HL-60 (cell line): Measurements from ENCODE around the gene JAK3.

ENCODE experiments used
- DNase-seq, 2 experiments: peaks; one replicate each; pipeline ENCODE4 v3.0.0-alpha.2; 2010 to 2020; ENCODE audit warnings: low read depth in 1 of 2, low spot score in 1 of 2
- H3K27ac ChIP-seq: fragments of 250-450 bp; sonication (Bioruptor Pico); replicated peaks from 2 replicates; pipeline ENCODE4 v1.5.1; 2020; ENCODE audit warnings: mild to moderate bottlenecking, moderate library complexity
- H3K27me3 ChIP-seq: fragments of 250-450 bp; sonication (Bioruptor Pico); 2 replicates; pipeline ENCODE4 v1.5.1; 2021; ENCODE audit warnings: mild to moderate bottlenecking, moderate library complexity; ENCODE audit not compliant: insufficient read depth, poor library complexity, severe bottlenecking
- H3K4me3 ChIP-seq: replicated peaks from 2 replicates; pipeline ENCODE4 v1.5.1; 2011; ENCODE audit warnings: mild to moderate bottlenecking, control low read depth, low read length; ENCODE audit not compliant: insufficient read depth
- CTCF ChIP-seq: IDR thresholded peaks from one replicate; pipeline ENCODE4 v1.5.1; 2011; ENCODE audit warnings: low read length, control low read depth, inconsistent platforms; ENCODE audit not compliant: insufficient read depth
- GABPA ChIP-seq: IDR thresholded peaks from 2 replicates; pipeline ENCODE4 v1.6.1; 2012; ENCODE audit warnings: low read depth
- POLR2AphosphoS5 ChIP-seq: IDR thresholded peaks from 2 replicates; pipeline ENCODE4 v1.6.1; 2012; ENCODE audit warnings: low read depth
- SPI1 ChIP-seq: IDR thresholded peaks from 2 replicates; pipeline ENCODE4 v1.6.1; 2012; ENCODE audit warnings: low read depth, mild to moderate bottlenecking, borderline replicate concordance
- TF ChIP-seq, protein P1 (sequence below): IDR thresholded peaks from 2 replicates; pipeline ENCODE4 v1.6.1; 2012; ENCODE audit warnings: low read depth; ENCODE audit not compliant: insufficient replicate concordance

Gene JAK3

DNA sequence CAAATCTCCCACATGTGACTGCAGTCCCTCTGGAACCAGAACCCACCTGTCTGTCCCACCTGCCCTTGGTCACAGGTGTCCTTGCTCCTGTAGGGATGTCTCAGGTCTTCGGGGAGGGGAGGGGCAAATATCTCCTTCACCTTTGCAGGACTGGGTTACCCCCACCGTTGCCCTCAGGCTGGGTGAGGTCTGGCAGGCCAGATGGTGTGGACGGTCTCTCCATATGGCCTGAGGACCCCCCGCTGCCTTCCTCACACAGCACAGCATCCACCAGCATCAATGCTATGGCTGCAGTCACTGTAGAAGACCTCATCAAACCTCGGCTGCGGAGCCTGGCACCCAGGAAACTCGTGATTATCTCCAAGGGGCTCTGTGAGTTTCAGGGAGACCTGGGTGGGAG is 33.9 kb upstream of the JAK3 start:
- no peaks in the 10 kb centered on the region for H3K27me3 ChIP-seq
- no peak for DNase-seq
- no peak overlapping the region for H3K27ac ChIP-seq
- TF ChIP-seq SPI1 (no peak), GABPA (no peak), POLR2AphosphoS5 (no peak), CTCF (no peak)
- TF ChIP-seq, protein P1, sequence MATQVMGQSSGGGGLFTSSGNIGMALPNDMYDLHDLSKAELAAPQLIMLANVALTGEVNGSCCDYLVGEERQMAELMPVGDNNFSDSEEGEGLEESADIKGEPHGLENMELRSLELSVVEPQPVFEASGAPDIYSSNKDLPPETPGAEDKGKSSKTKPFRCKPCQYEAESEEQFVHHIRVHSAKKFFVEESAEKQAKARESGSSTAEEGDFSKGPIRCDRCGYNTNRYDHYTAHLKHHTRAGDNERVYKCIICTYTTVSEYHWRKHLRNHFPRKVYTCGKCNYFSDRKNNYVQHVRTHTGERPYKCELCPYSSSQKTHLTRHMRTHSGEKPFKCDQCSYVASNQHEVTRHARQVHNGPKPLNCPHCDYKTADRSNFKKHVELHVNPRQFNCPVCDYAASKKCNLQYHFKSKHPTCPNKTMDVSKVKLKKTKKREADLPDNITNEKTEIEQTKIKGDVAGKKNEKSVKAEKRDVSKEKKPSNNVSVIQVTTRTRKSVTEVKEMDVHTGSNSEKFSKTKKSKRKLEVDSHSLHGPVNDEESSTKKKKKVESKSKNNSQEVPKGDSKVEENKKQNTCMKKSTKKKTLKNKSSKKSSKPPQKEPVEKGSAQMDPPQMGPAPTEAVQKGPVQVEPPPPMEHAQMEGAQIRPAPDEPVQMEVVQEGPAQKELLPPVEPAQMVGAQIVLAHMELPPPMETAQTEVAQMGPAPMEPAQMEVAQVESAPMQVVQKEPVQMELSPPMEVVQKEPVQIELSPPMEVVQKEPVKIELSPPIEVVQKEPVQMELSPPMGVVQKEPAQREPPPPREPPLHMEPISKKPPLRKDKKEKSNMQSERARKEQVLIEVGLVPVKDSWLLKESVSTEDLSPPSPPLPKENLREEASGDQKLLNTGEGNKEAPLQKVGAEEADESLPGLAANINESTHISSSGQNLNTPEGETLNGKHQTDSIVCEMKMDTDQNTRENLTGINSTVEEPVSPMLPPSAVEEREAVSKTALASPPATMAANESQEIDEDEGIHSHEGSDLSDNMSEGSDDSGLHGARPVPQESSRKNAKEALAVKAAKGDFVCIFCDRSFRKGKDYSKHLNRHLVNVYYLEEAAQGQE: no peak
- H3K4me3 ChIP-seq: no peak overlapping the region

GRCh38 chr19:17879466-17879865 is 31.7 kb upstream of the JAK3 start:
- no peak overlapping the region for H3K4me3 ChIP-seq
- no peak for DNase-seq
- peaks cover under 1% of the 10 kb centered on the region for H3K27me3 ChIP-seq
- no peak overlapping the region for H3K27ac ChIP-seq
- TF ChIP-seq, protein P1: no peak

DNA sequence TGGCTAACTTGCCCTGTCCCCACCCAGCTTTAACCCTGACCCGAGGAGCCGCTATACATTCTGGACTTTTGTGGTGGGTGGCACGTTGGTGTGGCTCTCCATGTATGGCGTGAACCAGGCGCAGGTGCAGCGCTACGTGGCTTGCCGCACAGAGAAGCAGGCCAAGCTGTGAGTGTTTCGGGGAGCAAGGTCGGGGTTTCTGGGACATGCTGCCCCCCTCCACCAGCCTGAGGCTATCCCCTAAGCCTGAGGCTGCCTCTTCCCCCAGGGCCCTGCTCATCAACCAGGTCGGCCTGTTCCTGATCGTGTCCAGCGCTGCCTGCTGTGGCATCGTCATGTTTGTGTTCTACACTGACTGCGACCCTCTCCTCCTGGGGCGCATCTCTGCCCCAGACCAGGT is 29.9 kb upstream of the JAK3 start:
- Histone ChIP-seq H3K27ac (no peak overlapping the region), H3K27me3 (peaks cover 11% of the 10 kb centered on the region), H3K4me3 (no peak overlapping the region)
- TF ChIP-seq CTCF: no peak
- TF ChIP-seq, protein P1: no peak
- no peak for TF ChIP-seq GABPA
- no peak for TF ChIP-seq POLR2AphosphoS5
- TF ChIP-seq SPI1: no peak
- DNase-seq: no peak

DNA sequence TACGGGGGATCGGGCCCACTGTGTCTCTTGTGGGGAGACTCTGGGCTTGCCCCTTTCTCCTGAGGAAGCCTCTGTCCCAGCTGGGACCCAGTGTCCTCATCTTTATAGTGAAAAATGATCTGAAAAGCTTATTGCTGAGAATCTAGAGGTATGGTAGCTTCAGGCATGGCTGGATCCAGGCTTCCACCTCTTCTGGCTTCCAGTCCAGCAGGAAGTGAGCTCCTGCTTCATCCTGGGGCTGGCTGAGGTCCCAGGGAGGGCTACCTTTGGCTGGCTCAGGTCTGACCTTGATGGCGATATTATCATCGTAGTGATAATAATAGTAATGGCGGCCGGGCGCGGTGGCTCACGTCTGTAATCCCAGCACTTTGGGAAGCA is 27.0 kb upstream of the JAK3 start:
- TF ChIP-seq POLR2AphosphoS5: no peak
- TF ChIP-seq CTCF: no peak
- no peak for TF ChIP-seq SPI1
- TF ChIP-seq GABPA: no peak
- TF ChIP-seq, protein P1: no peak
- Histone ChIP-seq H3K27me3 (peaks cover 20% of the 10 kb centered on the region), H3K27ac (no peak overlapping the region), H3K4me3 (no peak overlapping the region)
- no peak for DNase-seq
